Heart left ventricle (tissue), 16 donors: Measurements from ENCODE around the gene FAAP100. TPM values are rescaled to one million over a fixed set of nuclear protein-coding genes. Genes with fewer than 3 reads are reported as not detected.

ENCODE experiments used
- ATAC-seq, 4 donors: fragments of 200-7000 bp; cut with Tn5 transposase; one replicate each; pipeline ENCODE4 v1.9.1; 2020 to 2022; ENCODE audit warnings: moderate library complexity in 4 of 4, mild to moderate bottlenecking in 3 of 4, moderate number of reproducible peaks in 1 of 4
- DNase-seq, 5 donors: peaks; one replicate each; pipeline ENCODE4 v3.0.0-alpha.2; 2020
- H3K27ac ChIP-seq, 12 donors: fragments of 200-600 bp; sonication (generic) in 4 of 12; one replicate each; pipeline versions ENCODE4 v1.5.0 to v1.8.0; 2016 to 2022; ENCODE audit warnings: mild to moderate bottlenecking in 2 of 12
- H3K27me3 ChIP-seq, 9 donors: fragments of 200-600 bp; sonication (generic) in 2 of 9; one replicate each; pipeline versions ENCODE4 v1.5.1 to v1.8.0; 2016 to 2022; ENCODE audit warnings: mild to moderate bottlenecking in 3 of 9
- H3K36me3 ChIP-seq, 9 donors: fragments of 200-600 bp; sonication (generic) in 2 of 9; one replicate each; pipeline versions ENCODE4 v1.5.0 to v1.8.0; 2018 to 2022; ENCODE audit warnings: mild to moderate bottlenecking in 2 of 9
- H3K4me1 ChIP-seq, 12 donors: fragments of 200-600 bp; sonication (generic) in 4 of 12; one replicate each; pipeline versions ENCODE4 v1.5.0 to v1.8.0; 2016 to 2022; ENCODE audit warnings: mild to moderate bottlenecking in 3 of 12
- H3K4me3 ChIP-seq, 12 donors: fragments of 200-600 bp; sonication (generic) in 4 of 12; one replicate each; pipeline versions ENCODE4 v1.5.0 to v1.8.0; 2017 to 2022; ENCODE audit warnings: mild to moderate bottlenecking in 9 of 12, moderate library complexity in 4 of 12
- H3K9me3 ChIP-seq, 12 donors: fragments of 200-600 bp; sonication (generic) in 4 of 12; one replicate each; pipeline versions ENCODE4 v1.5.0 to v1.8.0; 2016 to 2022; ENCODE audit warnings: mild to moderate bottlenecking in 1 of 12
- POLR2A ChIP-seq, 2 donors: fragments of 450-650 bp; IDR thresholded peaks; one replicate each; pipeline ENCODE4 v1.6.1; 2017; ENCODE audit warnings: antibody characterized with exemption in 2 of 2, mild to moderate bottlenecking in 2 of 2, moderate library complexity in 2 of 2
- whole genome bisulfite sequencing, 4 donors: extraction: QIAGEN DNeasy Blood & Tissue Kit in 2 of 4; methylation state at CpG; one replicate each; pipeline versions ENCODE4 v1.1.5 to v1.1.7; 2013 to 2018; 5-methylcytosine and 5-hydroxymethylcytosine counted together
- intact Hi-C, 10 donors: fragments of 100-400 bp; cut with DNase I; formaldehyde crosslinking; loops; one replicate each; pipeline versions ENCODE4 v1.11.1 to v1.14.2; 2022
- polyA plus RNA-seq, 2 donors: library from polyadenylated mRNA; stranded (reverse); fragments of 200-250 nt; gene quantifications; one replicate each; pipeline ENCODE4 v1.2.3, GENCODE V29; 2013
- total RNA-seq, 9 donors: library from RNA; depleted of rRNA in 2 of 9; stranded (reverse); fragments of >200 nt in 2 of 9; fragmentation: NEBNext Ultra II Directional in 3 of 9; extraction: Animal tissue kit (Norgen Biotek cat#: 25700) in 3 of 9; gene quantifications; one replicate each; pipeline versions ENCODE4 v1.1.0 to v1.2.4, GENCODE V29; 2016 to 2023
- TF ChIP-seq, protein P1 (sequence below), 12 donors: fragments of 200-600 bp; sonication (generic) in 4 of 12; IDR thresholded peaks; one replicate each; pipeline versions ENCODE4 v1.5.0 to v1.8.0; 2018 to 2022; ENCODE audit warnings: antibody characterized with exemption in 12 of 12, mild to moderate bottlenecking in 5 of 12
- donor health status: ischemic (EF 13 %, LVEDD 7.1; RV severe dilation, severe dysfunction).
- donor health status: healthy with polysubstance abuse.
- donor health status: DM: no; HTN: yes; CAD: no.
- donor health status: DM: no; HTN: no; CAD: no.
- donor health status: ischemic (EF 25% LVEDD 6.9; RV normal size, moderate dysfunction).
- donor health status: ischemic (EF 25% LVEDD 5.7; RV mildly dilated, moderate dysfunction).
- donor health status: healthy.
- donor health status: DM: yes; HTN: yes; CAD: no.
- donor health status: ischemic (EF 35%, LVEDD 5.7; RV mildly dilated, moderate dysfunction).
- donor health status: nonischemic (EF 11% LVEDD 7.7; RV severe dilation, severe dysfunction).
- donor health status: DM: yes; HTN: yes; CAD: no.
- donor health status: PGD.
- donor health status: ischemic (EF 29% LVEDD 5.4; RV normal size, mild dysfunction).
- donor health status: nonischemic (EF 23%, LVEDD 6.1; RV moderate dilation, normal function).

FAAP100 gene
- total and polyA plus RNA-seq, 11 donors: 10.1 to 21.6 (median 16.6) TPM

DNA sequence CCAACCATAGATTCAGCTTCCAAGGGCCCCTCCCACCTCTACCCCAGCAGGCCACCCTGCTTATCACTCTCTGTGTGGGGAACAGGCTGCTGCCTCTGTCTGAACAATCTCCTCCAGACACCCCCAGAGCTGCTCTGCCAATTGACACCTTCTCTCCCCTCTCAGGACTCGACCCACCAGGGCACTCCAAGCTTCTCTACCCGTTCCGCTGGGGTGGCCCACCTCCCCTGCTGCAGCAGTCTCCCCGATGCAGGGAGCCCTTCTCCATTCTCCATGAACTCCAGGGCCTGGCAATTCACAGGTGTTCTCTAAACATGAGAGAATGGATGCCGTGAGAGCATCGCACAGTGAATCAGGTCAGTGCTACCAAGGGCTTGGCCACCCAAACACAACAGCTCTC lies 28.3 kb upstream of the FAAP100 start:
- DNase-seq (no peak), ATAC-seq (peak in 2 of 4 donors; percentile 8 to 14)
- no peak for TF ChIP-seq POLR2A (IDR thresholded peaks at IDR 0.05)
- TF ChIP-seq, protein P1, sequence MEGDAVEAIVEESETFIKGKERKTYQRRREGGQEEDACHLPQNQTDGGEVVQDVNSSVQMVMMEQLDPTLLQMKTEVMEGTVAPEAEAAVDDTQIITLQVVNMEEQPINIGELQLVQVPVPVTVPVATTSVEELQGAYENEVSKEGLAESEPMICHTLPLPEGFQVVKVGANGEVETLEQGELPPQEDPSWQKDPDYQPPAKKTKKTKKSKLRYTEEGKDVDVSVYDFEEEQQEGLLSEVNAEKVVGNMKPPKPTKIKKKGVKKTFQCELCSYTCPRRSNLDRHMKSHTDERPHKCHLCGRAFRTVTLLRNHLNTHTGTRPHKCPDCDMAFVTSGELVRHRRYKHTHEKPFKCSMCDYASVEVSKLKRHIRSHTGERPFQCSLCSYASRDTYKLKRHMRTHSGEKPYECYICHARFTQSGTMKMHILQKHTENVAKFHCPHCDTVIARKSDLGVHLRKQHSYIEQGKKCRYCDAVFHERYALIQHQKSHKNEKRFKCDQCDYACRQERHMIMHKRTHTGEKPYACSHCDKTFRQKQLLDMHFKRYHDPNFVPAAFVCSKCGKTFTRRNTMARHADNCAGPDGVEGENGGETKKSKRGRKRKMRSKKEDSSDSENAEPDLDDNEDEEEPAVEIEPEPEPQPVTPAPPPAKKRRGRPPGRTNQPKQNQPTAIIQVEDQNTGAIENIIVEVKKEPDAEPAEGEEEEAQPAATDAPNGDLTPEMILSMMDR (IDR thresholded peaks at IDR 0.05): no peak
- WGBS, 4 donors: 61 to 74% (median 68%) methylated on average over 6 of the region's 6 CpGs
- Histone ChIP-seq H3K4me3 (no peak overlapping the region), H3K36me3 (peaks cover 0 to 84% (median 68%) of the 10 kb centered on the region in 9 donors), H3K27me3 (no peaks in the 10 kb centered on the region), H3K9me3 (no peaks in the 10 kb centered on the region), H3K4me1 (peaks cover 0 to 40% (median 16%) of the 10 kb centered on the region in 12 donors), H3K27ac (no peak overlapping the region)
- intact Hi-C loops: no loop called here

DNA sequence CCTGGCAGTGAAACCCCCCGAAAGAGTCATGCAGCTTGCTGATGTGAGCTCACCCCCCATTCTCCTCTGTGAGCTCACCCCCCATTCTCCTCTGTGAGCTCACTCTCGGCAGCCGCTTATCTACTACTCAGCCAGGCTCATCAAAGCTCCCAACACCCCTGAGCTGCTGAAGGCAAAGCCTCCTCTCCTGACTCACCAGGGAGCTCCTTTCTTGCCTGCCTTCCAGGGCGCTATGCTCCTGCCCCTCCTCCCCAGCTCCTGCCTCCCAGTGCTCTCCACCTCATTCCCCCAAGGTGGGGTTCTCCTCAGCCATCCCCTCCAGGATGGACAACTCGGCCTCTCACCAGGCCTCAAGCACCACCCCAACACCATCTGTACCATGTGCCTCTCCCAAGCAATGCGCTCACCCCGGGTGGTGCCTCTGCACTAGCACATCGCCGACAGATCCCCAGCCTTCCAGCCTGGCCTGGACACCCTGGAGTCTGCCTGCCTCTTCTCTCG lies 27.7 kb upstream of the FAAP100 start:
- no peak overlapping the region for H3K27ac ChIP-seq
- peaks cover 0 to 40% (median 16%) of the 10 kb centered on the region in 12 donors for H3K4me1 ChIP-seq
- peak in 1 of 5 donors; percentile 64 for DNase-seq
- peak in 3 of 4 donors; percentile 45 to 78 (median 46) for ATAC-seq
- intact Hi-C loops: no loop called here
- H3K4me3 ChIP-seq: no peak overlapping the region
- H3K27me3 ChIP-seq: no peaks in the 10 kb centered on the region
- TF ChIP-seq POLR2A (IDR thresholded peaks at IDR 0.05): no peak
- TF ChIP-seq, protein P1 (IDR thresholded peaks at IDR 0.05): no peak
- 63 to 73% (median 67%) methylated on average over 10 of the region's 10 CpGs for WGBS, 4 donors
- H3K9me3 ChIP-seq: no peaks in the 10 kb centered on the region
- peaks cover 0 to 84% (median 64%) of the 10 kb centered on the region in 9 donors for H3K36me3 ChIP-seq

- DNase-seq: peak in 1 of 5 donors; percentile 2
Observed at GRCh38 chr17:81579298-81579697, 27.1 kb upstream of the FAAP100 start.

GRCh38 chr17:81578561-81579225 lies 26.5 kb upstream of the FAAP100 start:
- no peak overlapping the region for H3K27ac ChIP-seq
- DNase-seq: no peak
- ATAC-seq: no peak
- H3K9me3 ChIP-seq: no peaks in the 10 kb centered on the region
- no peaks in the 10 kb centered on the region for H3K27me3 ChIP-seq
- intact Hi-C loops: no loop called here
- no peak for TF ChIP-seq POLR2A (IDR thresholded peaks at IDR 0.05)
- TF ChIP-seq, protein P1 (IDR thresholded peaks at IDR 0.05): no peak
- no peak overlapping the region for H3K4me3 ChIP-seq
- 93 to 95% (median 94%) methylated on average over 6 of the region's 6 CpGs for WGBS, 4 donors
- H3K4me1 ChIP-seq: peaks cover 0 to 40% (median 16%) of the 10 kb centered on the region in 12 donors
- H3K36me3 ChIP-seq: peaks cover 0 to 84% (median 61%) of the 10 kb centered on the region in 9 donors

More at GRCh38 chr17:81579298-81579697, 27.1 kb upstream of the FAAP100 start:
- no peaks in the 10 kb centered on the region for H3K27me3 ChIP-seq
- TF ChIP-seq, protein P1 (IDR thresholded peaks at IDR 0.05): no peak
- TF ChIP-seq POLR2A (IDR thresholded peaks at IDR 0.05): no peak
- H3K9me3 ChIP-seq: no peaks in the 10 kb centered on the region
- no peak overlapping the region for H3K4me3 ChIP-seq
- intact Hi-C loops: no loop called here
- WGBS, 4 donors: 83 to 95% (median 89%) methylated on average over 6 of the region's 6 CpGs
- peaks cover 0 to 40% (median 16%) of the 10 kb centered on the region in 12 donors for H3K4me1 ChIP-seq
- peaks cover 0 to 84% (median 63%) of the 10 kb centered on the region in 9 donors for H3K36me3 ChIP-seq
- no peak overlapping the region for H3K27ac ChIP-seq
- no peak for ATAC-seq
